HepG2 (cell line): ENCODE results near the gene OXLD1. TPM values are rescaled to one million over a fixed set of nuclear protein-coding genes. Genes with fewer than 3 reads are reported as not detected.

Experiments used
- ATF7-NPFF ChIP-seq: sonication (generic); formaldehyde crosslinking; IDR thresholded peaks from 2 replicates; pipeline ENCODE4 v1.8.1; 2023; ENCODE audit warnings: mild to moderate bottlenecking, low read depth, missing genetic modification reagents, moderate library complexity
- GATAD2A ChIP-seq: IDR thresholded peaks from 2 replicates; pipeline ENCODE4 v1.6.1; 2016
- HOXA9 ChIP-seq: sonication (generic); formaldehyde crosslinking; IDR thresholded peaks from 2 replicates; pipeline ENCODE4 v1.8.1; 2022; ENCODE audit warnings: missing genetic modification reagents, mild to moderate bottlenecking, moderate library complexity, borderline replicate concordance
- KIAA2018 ChIP-seq: sonication (generic); formaldehyde crosslinking; IDR thresholded peaks from 2 replicates; pipeline ENCODE4 v1.5.0; 2020; ENCODE audit warnings: mild to moderate bottlenecking, missing genetic modification reagents, borderline replicate concordance
- LBX2 ChIP-seq: sonication (generic); formaldehyde crosslinking; IDR thresholded peaks from 2 replicates; pipeline ENCODE4 v1.5.0; 2020; ENCODE audit warnings: missing genetic modification reagents, mild to moderate bottlenecking, borderline replicate concordance
- MAX ChIP-seq: IDR thresholded peaks from 2 replicates; pipeline ENCODE4 v1.6.1; 2012; ENCODE audit warnings: inconsistent platforms
- SATB2 ChIP-seq: sonication (generic); formaldehyde crosslinking; IDR thresholded peaks from 2 replicates; pipeline ENCODE4 v1.5.0; 2020; ENCODE audit warnings: missing genetic modification reagents
- SRSF9 ChIP-seq: fragments of 200-400 bp; formaldehyde crosslinking; IDR thresholded peaks from 2 replicates; pipeline ENCODE4 v1.6.1; 2018; ENCODE audit warnings: borderline replicate concordance, mild to moderate bottlenecking, low read depth, low read length; ENCODE audit not compliant: insufficient read depth, poor library complexity, severe bottlenecking
- TIGD3 ChIP-seq: sonication (generic); formaldehyde crosslinking; IDR thresholded peaks from 2 replicates; pipeline ENCODE4 v1.5.1; 2020; ENCODE audit warnings: mild to moderate bottlenecking, missing genetic modification reagents, borderline replicate concordance
- ZBTB34 ChIP-seq: sonication (generic); formaldehyde crosslinking; IDR thresholded peaks from 2 replicates; pipeline ENCODE4 v1.8.0; 2022; ENCODE audit warnings: mild to moderate bottlenecking, missing genetic modification reagents
- ZC3H13 ChIP-seq: sonication (generic); formaldehyde crosslinking; IDR thresholded peaks from 2 replicates; pipeline ENCODE4 v1.8.1; 2023; ENCODE audit warnings: mild to moderate bottlenecking, missing genetic modification reagents, moderate library complexity
- ZNF101 ChIP-seq: sonication (generic); formaldehyde crosslinking; IDR thresholded peaks from 2 replicates; pipeline ENCODE4 v1.4.0; 2020; ENCODE audit warnings: mild to moderate bottlenecking, low read depth, missing genetic modification reagents, borderline replicate concordance
- polyA plus RNA-seq, 8 experiments: library from polyadenylated mRNA; depleted of rRNA in 3 of 8; stranded (reverse) in 7 of 8; unstranded in 1 of 8; fragments of >200 nt; fragmentation: Illumina TruSeq in 4 of 8; extraction: Trizol in 4 of 8; gene quantifications; 2 replicates each; pipeline versions ENCODE4 v1.2.1 to v1.2.3, GENCODE V29; 2011 to 2016; ENCODE audit warnings: low read depth in 4 of 8, missing spikeins in 1 of 8, mixed read lengths in 1 of 8; ENCODE audit not compliant: insufficient read depth in 1 of 8
- total RNA-seq, 5 experiments: library from RNA; depleted of rRNA; stranded (reverse); fragments of >200 nt; fragmentation: Illumina TruSeq; extraction: Trizol; gene quantifications; 2 replicates each; pipeline ENCODE4 v1.2.3, GENCODE V29; 2016; ENCODE audit warnings: low read depth in 1 of 5

Gene OXLD1
- total and polyA plus RNA-seq, 2 of the 13 experiments (the other 11 are each of a cell fraction or from before 2014, with no cell fraction given), result 27.1 to 37.5 TPM

GRCh38 chr17:81706757-81707624, 40.6 kb upstream of the OXLD1 start (continued):
- no peak for TF ChIP-seq ZC3H13 (CRISPR knock-in tag)
- no peak for TF ChIP-seq LBX2 (CRISPR knock-in tag)
- TF ChIP-seq GATAD2A (CRISPR knock-in tag), result no peak
- TF ChIP-seq SRSF9, result no peak
- TF ChIP-seq MAX, result no peak
- TF ChIP-seq ZNF101 (CRISPR knock-in tag), result no peak
- TF ChIP-seq SATB2 (CRISPR knock-in tag), result no peak
- no peak for TF ChIP-seq ATF7-NPFF (CRISPR knock-in tag)
- TF ChIP-seq KIAA2018, result no peak
- no peak for TF ChIP-seq TIGD3
- peak; percentile 29; the same call in 1 of the 2 replicates for TF ChIP-seq ZBTB34 (CRISPR knock-in tag)
- TF ChIP-seq HOXA9 (CRISPR knock-in tag), result no peak
